Muscle layer of duodenum (tissue), 2 donors: ENCODE data around the gene MIER2.

Experiments
- H3K27ac ChIP-seq: one replicate; pipeline ENCODE4 v1.7.0; 2013; ENCODE audit warnings: mild to moderate bottlenecking, low read length
- H3K27me3 ChIP-seq: one replicate; pipeline ENCODE4 v1.7.0; 2013; ENCODE audit warnings: low read depth, mild to moderate bottlenecking, control low read depth, low read length
- H3K36me3 ChIP-seq, 2 donors: one replicate each; pipeline ENCODE4 v1.7.0; 2013; ENCODE audit warnings: low read length in 2 of 2, control low read depth in 1 of 2, mild to moderate bottlenecking in 1 of 2; ENCODE audit not compliant: insufficient read depth in 2 of 2, control insufficient read depth in 1 of 2
- H3K4me1 ChIP-seq, 2 donors: one replicate each; pipeline ENCODE4 v1.7.0; 2013; ENCODE audit warnings: low read length in 2 of 2, mild to moderate bottlenecking in 2 of 2, control low read depth in 1 of 2, moderate library complexity in 1 of 2; ENCODE audit not compliant: insufficient read depth in 2 of 2, control insufficient read depth in 1 of 2
- H3K4me3 ChIP-seq, 2 donors: one replicate each; pipeline ENCODE4 v1.7.0; 2013; ENCODE audit warnings: low read length in 2 of 2, low read depth in 1 of 2, mild to moderate bottlenecking in 1 of 2
- H3K9me3 ChIP-seq, 2 donors: one replicate each; pipeline ENCODE4 v1.7.0; 2013; ENCODE audit warnings: low read length in 2 of 2, control low read depth in 1 of 2, mild to moderate bottlenecking in 1 of 2; ENCODE audit not compliant: control insufficient read depth in 1 of 2
- donor health status: healthy.

MIER2 gene

DNA sequence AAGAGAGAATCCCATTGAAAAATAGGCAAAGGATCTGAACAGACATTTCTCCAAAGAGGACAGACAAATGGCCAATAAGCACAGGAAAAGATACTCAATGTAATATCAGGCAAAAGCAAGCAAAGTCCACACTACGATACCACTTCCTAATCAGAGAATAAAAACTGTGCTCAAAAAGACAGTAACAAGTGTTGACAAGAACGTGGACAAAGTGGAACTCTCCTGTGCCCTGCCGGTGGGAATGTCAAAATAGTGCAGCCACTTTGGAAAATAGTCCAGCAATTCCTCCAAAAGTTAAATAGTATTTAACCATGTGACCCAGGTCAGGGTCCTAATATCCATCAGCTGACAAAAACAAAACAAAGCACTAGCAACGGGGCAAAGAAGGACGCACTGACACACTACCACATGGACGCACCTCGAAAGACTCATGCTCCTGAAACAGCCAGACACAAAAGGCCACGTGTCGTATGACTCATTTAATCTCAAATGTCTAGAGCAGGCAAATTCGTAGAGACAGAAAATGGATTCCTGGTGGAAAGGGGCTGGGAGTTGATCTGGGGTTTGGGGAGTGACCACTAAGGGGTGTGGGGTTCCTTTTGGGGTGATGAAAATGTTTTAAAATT lies 5.2 kb downstream of the MIER2 start:
- Histone ChIP-seq H3K4me3 (no peak overlapping the region), H3K4me1 (peaks cover 7 to 35% of the 10 kb centered on the region in 2 donors), H3K27me3 (no peaks in the 10 kb centered on the region), H3K36me3 (peaks cover 8 to 10% of the 10 kb centered on the region in 2 donors), H3K27ac (no peak overlapping the region), H3K9me3 (no peaks in the 10 kb centered on the region)

DNA sequence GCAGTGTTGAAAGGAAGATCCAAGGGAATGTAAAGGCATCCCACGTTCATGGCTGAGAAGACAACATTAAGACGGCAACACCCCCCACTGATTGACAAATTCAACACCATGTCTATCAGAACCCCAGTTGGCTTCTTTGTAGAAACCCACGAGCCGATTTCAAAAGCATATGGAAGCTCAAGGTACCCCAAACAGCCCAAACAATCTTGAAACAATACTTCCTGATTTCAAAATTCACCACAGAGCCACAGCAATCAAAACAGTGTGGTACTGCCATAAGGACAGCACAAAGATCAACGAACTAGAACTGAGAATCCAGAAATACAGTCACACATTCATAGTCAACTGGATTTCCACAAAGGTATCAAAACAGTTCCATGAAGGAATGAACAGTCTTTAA lies 6.2 kb downstream of the MIER2 start:
- Histone ChIP-seq H3K9me3 (no peaks in the 10 kb centered on the region), H3K27ac (no peak overlapping the region), H3K36me3 (peaks cover 10 to 15% of the 10 kb centered on the region in 2 donors), H3K4me1 (peaks cover 7 to 30% of the 10 kb centered on the region in 2 donors), H3K4me3 (no peak overlapping the region), H3K27me3 (no peaks in the 10 kb centered on the region)

DNA sequence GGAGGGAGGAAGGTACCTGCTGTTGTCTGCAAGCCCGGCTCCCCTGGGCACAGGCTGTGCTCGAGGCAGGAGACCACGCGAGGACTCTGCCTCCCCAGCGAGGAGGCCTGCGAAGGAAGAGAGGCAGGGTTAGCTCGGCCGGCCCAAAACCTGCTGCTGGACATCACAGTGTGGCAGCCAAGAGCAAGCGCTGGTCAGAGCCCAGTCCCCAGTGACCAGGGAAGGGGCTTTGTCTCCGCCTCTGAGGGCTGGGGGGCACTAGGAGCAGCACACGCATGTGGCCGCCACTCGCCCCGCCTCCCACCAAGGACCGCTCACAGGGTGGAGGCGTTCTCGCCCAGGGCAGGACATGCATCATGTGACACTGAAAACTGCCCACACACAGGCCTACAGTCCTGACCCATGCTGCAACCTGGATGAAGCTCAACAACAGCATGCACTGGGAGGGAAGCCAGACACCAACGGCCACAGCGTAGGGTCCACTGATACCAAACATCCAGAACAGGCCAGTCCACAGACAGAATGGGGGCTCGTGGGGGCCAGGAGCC lies 8.5 kb downstream of the MIER2 start:
- no peaks in the 10 kb centered on the region for H3K9me3 ChIP-seq
- H3K4me3 ChIP-seq, result no peak overlapping the region
- peaks cover 10 to 18% of the 10 kb centered on the region in 2 donors for H3K36me3 ChIP-seq
- peaks cover 0 to 7% of the 10 kb centered on the region in 2 donors for H3K4me1 ChIP-seq
- no peaks in the 10 kb centered on the region for H3K27me3 ChIP-seq
- no peak overlapping the region for H3K27ac ChIP-seq

DNA sequence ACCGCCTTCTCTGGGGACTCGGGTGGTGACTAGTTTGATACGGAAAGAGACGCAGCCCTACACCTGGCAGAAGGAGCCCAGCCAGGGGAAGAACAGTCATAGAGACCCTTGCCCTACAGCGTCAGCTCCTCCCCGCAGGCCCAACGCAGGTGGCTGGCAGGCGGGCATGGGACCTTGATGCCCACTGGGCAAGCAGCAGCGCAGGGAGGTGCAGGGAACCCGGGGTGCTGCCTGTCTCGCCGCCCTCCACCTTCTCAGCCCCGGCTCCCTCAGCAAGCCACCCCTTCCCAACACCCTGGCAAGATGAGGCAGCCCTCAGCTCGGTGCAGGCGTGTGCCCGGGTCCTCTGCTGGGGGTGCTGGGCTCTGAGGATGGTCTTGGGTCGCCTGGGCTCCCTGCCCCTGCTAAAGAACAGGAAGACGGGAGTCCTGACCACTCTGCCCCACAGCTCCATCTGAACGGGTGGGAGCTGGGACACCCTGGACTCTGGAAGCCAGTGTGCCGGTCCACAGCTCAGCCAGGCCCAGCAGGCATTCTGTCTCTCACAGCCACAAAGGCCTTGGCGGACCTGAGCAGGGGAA lies 9.0 kb downstream of the MIER2 start:
- Histone ChIP-seq H3K27ac (no peak overlapping the region), H3K4me1 (peaks cover 0 to 2% of the 10 kb centered on the region in 2 donors), H3K27me3 (no peaks in the 10 kb centered on the region), H3K4me3 (no peak overlapping the region), H3K36me3 (peaks cover 13 to 24% of the 10 kb centered on the region in 2 donors), H3K9me3 (no peaks in the 10 kb centered on the region)

DNA sequence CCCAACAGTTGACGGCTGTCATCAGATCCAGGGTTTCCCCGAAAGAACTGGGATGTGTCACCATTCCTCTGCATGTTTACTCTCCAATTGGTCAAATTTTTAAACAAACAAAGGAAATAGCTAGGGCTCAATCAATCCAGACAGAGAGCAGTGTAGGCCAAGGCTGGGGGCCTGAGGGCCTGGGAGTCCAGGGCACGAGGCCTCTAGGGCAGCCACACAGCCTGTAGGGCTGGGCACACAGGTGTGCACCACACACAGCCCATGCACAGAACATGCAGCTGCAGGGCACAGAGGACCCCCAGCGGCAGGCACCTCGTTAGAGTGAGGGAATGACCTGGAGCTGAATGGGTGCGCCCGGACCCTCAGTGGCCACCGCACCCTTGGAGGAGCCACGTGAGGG lies 9.5 kb downstream of the MIER2 start:
- no peak overlapping the region for H3K27ac ChIP-seq
- peaks cover 15 to 29% of the 10 kb centered on the region in 2 donors for H3K36me3 ChIP-seq
- H3K27me3 ChIP-seq, result no peaks in the 10 kb centered on the region
- H3K9me3 ChIP-seq, result no peaks in the 10 kb centered on the region
- H3K4me1 ChIP-seq, result no peaks in the 10 kb centered on the region
- H3K4me3 ChIP-seq, result no peak overlapping the region

DNA sequence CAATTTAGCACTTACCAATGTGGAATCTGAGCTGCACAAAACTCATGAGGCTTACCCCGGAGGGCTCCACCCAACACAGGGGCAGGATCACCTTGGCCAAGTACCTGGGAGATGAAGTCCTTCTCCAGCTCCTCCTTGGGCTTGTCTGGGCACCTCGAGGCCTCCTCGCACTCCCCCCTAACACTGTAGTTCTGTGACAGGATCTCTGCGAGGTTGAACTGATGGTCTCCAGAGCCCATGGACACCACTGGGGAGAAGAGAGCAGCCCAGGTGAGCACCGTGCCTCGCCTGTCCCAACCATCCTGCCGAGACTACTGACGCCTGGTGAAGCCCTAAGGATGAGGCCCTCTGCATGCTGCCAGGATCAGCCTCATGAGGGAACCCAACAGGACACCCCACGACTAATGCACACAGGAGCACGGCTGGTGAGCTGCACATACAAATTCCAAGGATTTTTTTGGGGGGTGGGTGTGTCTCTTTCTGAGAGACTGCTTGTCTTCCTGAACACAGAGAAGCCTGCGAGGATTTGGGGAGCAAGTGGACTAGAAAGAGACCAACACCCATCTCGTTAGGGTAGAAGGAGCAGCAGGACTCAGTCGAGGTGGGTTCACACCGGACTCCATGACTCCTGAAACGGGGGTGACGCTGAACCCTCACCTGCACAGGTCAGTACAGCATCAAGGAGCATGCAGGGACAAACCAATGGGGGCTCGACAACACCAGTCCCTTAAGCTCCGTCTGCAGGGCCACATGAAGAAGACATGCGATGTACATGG lies 10.1 kb downstream of the MIER2 start:
- Histone ChIP-seq H3K27me3 (no peaks in the 10 kb centered on the region), H3K9me3 (no peaks in the 10 kb centered on the region), H3K36me3 (peaks cover 21 to 31% of the 10 kb centered on the region in 2 donors), H3K27ac (no peak overlapping the region), H3K4me1 (no peaks in the 10 kb centered on the region), H3K4me3 (no peak overlapping the region)

DNA sequence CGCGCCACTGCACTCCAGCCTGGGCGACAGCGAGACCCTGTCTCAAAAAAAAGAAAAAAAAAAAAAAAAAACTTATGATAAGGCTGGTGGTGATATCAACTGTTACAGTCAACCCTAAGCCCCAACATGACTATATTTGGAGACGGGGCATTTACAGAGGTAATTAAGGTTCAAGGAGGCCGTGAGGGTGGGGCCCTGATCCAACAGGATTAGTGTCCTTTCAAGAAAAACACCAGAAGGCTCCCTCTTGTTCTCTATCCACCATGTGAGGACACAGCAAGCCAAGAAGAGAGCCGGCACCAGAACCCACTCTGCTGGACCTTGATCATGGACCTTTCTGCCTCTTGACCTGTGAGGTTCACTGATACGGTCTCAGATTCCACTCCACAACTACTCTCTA lies 14.1 kb downstream of the MIER2 start:
- Histone ChIP-seq H3K4me3 (no peak overlapping the region), H3K4me1 (no peaks in the 10 kb centered on the region), H3K27me3 (no peaks in the 10 kb centered on the region), H3K27ac (no peak overlapping the region), H3K9me3 (peaks cover 0 to 4% of the 10 kb centered on the region in 2 donors), H3K36me3 (peaks cover 49 to 71% of the 10 kb centered on the region in 2 donors)

DNA sequence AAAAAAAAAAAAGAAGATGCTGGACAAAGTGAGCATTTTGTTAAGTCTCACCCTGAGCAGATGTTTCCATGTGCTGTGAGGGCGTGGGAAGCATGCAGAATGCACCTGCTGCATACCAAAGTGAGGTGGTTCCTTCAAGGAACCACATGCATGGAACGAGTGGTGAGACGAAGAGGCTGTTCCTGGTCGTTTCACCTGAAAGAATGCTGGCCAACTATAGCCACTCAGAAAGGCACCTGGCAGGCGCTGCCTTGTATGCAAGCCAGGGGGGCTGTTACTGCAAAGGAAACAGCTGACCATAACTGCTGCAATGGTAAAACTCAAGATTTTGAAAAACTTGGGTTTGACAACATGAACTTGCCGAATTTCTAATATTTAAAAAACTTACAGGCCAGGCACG lies 14.7 kb downstream of the MIER2 start:
- Histone ChIP-seq H3K27ac (no peak overlapping the region), H3K27me3 (no peaks in the 10 kb centered on the region), H3K4me3 (no peak overlapping the region), H3K9me3 (peaks cover 0 to 4% of the 10 kb centered on the region in 2 donors), H3K36me3 (peaks cover 48 to 76% of the 10 kb centered on the region in 2 donors), H3K4me1 (no peaks in the 10 kb centered on the region)

DNA sequence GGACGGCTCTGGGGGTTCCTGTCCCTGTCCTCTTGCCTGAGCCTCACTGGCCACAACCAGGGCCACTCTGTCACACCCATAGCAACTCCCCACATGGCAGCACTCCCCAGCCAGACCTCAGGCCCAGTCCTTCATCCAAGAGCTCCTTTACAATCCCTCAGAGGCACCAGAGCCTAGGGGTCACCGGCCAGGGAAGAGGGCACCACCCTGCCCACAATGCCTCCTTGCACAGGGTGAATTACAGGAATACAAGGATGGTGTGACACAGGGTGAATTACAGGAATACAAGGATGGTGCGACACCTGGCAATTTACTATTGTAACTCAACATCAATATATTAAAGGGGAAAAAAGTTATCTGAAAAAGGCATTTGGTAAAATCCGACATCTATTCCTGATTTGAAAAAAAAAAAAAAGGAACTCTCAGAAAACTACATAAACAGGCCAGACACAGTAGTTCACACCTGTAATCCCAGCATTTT lies 16.5 kb downstream of the MIER2 start:
- H3K27me3 ChIP-seq, result no peaks in the 10 kb centered on the region
- peaks cover 49 to 75% of the 10 kb centered on the region in 2 donors for H3K36me3 ChIP-seq
- no peak overlapping the region for H3K4me3 ChIP-seq
- H3K9me3 ChIP-seq, result peaks cover 0 to 4% of the 10 kb centered on the region in 2 donors
- no peaks in the 10 kb centered on the region for H3K4me1 ChIP-seq
- no peak overlapping the region for H3K27ac ChIP-seq

DNA sequence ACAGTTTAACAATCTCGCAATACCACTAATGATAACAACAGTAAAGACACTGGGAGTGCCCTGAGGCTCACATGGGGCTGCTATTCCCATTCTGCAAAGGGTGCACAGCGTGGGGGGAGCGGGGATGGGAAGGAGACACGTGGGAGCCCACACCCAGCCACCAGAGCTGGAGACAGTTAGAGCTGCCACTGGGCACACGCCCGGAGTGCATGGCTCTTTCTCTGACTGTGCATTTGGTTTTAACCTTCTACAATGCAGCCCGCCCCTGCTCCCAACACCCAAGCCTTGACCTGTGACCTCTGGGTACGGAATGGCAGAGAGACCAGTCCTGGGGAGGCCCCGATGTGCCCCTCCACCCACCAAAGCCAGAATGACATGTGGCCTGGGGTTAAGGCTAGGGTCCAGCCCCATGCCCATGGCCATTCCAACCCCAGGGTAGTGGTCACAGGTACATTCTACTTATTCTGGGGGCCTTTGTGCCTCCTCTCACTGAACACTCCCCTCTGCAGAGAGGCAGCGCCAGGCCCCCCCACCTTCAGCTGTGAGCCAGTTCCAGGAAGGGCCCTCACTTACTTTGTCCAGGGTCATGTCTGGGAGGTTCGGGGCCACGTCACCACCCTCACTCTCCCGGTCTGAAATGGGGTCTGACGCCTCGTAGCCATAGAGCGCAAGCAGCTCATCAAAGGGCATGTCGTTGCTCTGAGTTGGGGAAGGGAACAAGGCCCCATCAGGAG lies 17.1 kb downstream of the MIER2 start:
- peaks cover 0 to 4% of the 10 kb centered on the region in 2 donors for H3K9me3 ChIP-seq
- no peak overlapping the region for H3K4me3 ChIP-seq
- H3K27ac ChIP-seq, result no peak overlapping the region
- H3K4me1 ChIP-seq, result no peaks in the 10 kb centered on the region
- H3K36me3 ChIP-seq, result peaks cover 55 to 81% of the 10 kb centered on the region in 2 donors
- H3K27me3 ChIP-seq, result no peaks in the 10 kb centered on the region

DNA sequence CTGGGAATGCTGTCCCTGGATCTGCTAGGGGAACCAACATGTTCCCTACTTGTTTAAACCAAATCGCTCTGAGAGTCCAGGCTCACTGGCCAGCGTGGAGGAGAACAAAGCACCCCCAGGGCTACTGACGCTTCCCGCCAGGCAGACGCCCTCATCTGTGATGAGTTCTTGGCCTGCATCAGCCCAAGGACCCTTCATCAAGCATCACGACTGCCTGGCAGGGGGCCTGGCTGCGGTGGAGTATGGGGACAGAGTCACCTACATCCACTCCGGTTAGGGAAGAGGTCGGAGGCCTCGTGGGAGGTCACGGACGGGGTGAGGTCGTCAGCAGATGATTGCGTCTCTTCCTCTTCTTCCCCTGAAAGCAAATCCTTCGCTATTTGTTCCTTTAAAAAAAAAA lies 17.7 kb downstream of the MIER2 start:
- H3K36me3 ChIP-seq, result peaks cover 58 to 86% of the 10 kb centered on the region in 2 donors
- H3K4me3 ChIP-seq, result no peak overlapping the region
- no peaks in the 10 kb centered on the region for H3K27me3 ChIP-seq
- peaks cover 0 to 4% of the 10 kb centered on the region in 2 donors for H3K9me3 ChIP-seq
- no peak overlapping the region for H3K27ac ChIP-seq
- no peaks in the 10 kb centered on the region for H3K4me1 ChIP-seq
